Activated gamma-delta T cell treated with Interleukin-2 at 50 U/mL for 16 hours (primary cell): Measurements from ENCODE around the gene CLCN7.
A peak's percentile ranks its signal among the peaks of the same experiment; 100 is the strongest.

ENCODE experiments used
- DNase-seq: peaks from one replicate; pipeline ENCODE4 v3.0.0-alpha.2; 2020

The CLCN7 gene

GRCh38 chr16:1474796-1475551, at the start of gene CLCN7:
Gene CLCN7, minus strand, starts transcription at chr16:1475028. Its CDS starts 54 bp downstream, at chr16:1474974.
- peak; percentile 84 for DNase-seq

GRCh38 chr16:1524366-1524765, 49.5 kb upstream of the CLCN7 start:
- no peak for DNase-seq

DNA sequence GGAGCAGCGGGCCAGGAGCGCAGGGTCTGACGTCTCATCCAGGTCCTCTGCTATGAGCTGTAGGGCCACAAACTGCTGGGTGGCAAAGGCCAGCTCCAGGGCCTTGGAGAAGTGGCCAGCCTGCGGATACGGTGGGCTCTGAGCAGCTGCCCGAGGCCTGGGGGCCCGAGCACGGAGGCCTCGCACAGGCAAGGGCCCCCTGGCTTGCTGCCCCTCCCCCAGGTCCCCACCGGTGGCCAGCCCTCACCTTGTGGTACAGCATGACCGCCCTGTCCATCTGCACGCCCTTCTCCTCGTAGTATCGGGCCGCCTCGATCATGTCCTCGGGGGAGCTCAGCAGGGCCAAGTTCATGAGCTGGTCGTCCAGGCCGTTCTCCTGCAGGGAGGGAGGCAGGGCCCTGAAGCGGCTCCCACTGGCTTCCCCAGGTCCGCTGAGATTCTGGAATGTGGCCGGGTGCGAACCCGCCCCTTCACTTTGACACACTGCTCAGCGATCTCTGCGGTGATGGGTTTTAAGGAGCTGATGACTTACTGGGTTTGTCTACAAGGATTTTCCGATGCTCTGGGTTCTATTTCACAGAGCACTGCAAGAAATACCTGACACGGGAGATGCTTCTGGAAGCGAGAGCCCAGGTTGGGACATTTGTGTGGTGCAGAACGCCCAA, 48.9 kb upstream of the CLCN7 start:
- DNase-seq = no peak

DNA sequence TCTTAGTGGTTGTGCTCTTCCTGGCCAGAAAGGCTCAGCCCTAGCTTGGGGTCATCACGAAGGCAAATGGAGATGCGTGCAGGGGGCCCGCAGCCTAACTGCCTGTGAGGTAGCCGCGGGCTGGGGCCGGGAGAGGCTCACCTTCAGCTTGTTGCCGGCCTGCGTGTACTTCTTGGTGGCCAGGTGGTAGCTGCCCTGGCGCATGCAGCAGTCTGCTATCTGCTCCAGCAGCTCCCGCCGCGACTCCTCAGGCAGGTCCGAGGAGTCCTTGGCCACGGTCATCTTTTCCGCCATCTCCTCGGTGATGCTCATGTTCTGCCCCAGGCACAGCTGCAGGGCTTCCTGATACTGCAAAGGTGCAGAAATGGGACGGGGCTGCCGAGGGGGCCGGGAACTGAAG, 45.6 kb upstream of the CLCN7 start:
- no peak for DNase-seq

DNA sequence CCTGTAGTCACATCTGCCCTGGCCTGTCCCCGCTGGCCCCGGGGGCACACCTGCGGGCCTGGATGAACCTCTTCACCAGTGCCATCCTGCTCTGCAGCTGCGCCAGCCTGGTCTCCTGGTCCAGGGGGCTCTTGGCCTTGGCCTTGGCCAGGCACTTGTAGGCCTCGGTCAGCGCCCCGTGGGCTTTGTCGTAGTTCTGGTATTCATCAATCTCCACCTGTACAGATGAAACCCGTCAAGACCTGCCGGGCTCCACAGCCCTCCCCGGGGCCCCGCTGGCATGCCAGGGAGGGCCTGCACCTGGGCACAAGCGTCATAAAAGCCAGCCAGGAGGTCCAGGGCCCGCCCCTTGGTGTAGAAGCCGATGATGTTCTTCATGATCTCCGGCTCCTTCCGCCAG, 45.0 kb upstream of the CLCN7 start:
- no peak for DNase-seq

DNA sequence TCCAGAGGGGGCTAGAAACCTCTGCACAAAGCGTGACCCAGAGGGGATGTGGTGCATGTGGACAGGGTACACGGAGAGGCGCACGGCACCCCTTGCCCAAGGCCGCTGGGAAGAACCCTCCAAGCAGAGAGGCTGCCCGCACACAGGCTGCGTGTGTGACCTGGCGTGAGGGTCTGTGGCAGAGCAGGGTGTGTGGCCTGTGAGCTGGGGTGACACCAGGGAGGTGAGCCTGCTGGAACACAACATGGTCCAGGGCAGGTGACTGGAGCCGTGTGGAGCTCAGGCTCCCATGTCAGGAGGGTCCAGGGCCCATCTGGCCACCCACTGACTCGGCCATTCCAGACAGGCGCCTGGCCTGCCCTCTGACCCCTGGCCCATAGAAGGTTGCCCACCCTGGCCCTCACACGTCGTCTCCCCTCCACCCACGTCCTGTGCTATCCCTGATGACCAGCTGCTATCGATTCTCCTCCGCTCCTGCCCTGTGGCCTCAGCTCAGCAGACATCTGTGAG, 43.9 kb upstream of the CLCN7 start:
- DNase-seq = no peak

DNA sequence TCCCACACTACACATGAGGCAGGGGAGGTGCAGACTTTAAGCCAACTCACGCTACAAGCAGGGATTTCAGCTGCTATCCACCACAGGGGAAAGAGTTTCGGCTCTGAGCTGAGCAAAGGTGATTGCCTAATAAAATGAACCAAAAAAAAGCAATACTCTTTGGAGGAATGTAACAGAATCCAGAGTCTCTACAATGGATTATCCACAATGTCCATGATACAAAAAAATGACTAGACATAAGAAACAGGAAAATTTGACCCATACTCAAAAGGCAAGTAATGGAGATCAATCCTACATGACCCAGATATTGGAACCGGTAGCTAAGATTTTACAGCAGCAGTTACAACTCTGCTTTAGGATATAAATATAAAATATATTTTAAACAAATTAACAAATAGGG, 39.7 kb upstream of the CLCN7 start:
- DNase-seq = no peak

DNA sequence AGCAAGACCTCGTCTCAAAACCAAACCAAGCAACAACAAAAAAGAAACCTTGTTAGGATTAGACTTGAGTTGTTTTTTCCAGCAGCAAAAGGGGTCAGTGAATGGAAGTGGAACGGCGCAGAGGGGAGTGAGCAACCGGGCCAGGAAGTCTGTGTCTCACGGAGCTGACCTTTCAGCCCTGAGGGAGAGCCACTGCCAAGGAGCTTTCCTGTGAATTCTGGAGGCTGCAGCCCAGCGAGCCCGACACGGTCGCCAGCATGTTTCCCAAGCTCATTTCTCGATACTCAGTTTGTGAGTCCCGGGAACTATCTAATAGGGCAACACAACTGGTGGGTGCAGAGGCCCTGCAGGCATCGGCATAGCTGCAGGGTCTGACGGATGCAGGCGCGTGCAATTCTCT, 37.9 kb upstream of the CLCN7 start:
- DNase-seq = no peak

- no peak for DNase-seq
These were observed 37.1 kb upstream of the CLCN7 start for GRCh38 chr16:1511662-1512569.

GRCh38 chr16:1510941-1511351, 36.1 kb upstream of the CLCN7 start:
- DNase-seq = no peak

DNA sequence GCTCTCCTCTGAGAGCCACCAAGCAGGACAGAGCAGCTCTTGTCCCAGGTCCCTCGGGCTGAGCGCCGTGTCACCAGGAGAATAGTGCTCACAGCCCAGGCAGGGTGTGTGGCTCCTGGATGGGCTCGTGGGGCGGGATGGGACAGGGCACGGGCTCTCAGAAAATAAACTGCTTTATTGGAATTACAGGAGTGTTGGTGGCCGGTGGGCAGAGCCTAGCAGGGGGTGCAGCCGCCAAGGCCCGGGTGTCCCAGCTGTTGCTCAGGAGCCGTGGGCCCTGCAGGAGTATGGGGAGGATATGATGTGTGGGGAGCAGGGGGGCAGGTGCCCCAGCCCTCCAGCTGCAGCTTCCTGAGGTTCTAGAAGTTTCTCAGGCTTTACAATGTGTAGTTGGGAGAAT, 35.4 kb upstream of the CLCN7 start:
- DNase-seq = no peak

DNA sequence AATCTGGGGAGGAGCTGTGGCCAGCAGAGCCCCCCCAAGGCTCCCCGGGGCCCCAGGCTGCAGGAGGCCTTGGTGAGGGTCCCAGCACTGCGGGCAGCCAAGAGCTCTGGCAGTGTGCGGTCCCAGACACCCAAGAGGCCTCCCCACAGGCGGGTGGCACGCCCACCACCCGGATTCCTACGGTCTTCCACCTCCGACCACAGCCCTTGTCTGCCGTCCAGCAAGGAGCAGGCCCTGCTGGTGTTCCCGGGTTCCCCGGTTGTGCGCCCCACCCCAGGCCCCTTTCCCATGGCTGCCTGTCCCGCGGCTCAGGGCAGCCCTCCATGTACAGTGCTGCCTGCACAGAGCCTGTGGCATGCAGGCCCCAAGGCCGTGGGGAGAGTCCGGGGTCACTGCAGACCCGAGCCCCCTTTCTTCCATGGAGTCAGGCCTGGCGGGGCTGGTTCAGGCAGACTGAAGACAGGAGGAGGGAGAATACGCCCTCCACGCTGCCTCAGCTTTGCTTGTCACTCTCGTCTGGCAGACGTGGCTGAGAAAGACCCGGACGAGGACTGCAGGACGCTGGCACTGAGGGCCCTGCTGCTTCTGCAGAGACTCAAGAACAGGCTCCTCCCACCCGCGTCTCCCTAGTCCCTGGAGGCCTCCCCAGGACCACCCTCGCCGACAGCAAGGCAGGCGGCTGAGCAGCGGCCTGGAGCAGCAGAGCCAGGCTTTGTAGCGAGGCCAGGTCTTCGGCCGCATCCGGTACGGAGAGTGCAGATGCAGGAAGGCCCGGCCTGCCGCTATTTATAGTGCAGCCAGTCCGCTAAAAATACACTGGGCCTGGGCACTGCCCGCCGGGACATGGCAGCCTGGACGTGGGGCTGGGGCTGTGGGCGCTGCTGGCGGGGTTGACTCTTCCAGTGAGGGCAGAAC, 34.7 kb upstream of the CLCN7 start:
- DNase-seq = no peak

- no peak for DNase-seq
These were observed 33.8 kb upstream of the CLCN7 start for GRCh38 chr16:1508494-1509187.

GRCh38 chr16:1506494-1507213, 31.8 kb upstream of the CLCN7 start:
- DNase-seq = no peak

DNA sequence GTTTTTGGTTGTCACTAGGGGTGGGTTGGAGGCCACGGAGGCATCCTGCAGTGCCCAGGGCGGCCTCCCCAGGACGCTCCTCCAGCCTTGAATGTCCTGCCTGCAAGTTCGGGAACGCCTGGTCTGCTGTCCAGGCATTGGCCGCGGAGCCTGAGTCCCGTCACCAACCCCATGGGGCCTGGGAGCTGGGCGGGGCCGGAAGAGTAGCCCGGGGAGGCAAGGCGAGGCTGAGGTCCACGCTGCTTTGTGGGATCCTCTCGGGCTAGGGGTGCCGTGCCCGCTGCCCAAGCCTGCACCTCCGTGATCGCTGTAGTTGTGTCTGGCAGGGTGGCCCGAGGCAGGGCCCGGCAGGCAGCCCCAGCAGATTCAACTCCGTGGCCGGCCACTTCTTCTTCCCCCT, 31.1 kb upstream of the CLCN7 start:
- DNase-seq = no peak

DNA sequence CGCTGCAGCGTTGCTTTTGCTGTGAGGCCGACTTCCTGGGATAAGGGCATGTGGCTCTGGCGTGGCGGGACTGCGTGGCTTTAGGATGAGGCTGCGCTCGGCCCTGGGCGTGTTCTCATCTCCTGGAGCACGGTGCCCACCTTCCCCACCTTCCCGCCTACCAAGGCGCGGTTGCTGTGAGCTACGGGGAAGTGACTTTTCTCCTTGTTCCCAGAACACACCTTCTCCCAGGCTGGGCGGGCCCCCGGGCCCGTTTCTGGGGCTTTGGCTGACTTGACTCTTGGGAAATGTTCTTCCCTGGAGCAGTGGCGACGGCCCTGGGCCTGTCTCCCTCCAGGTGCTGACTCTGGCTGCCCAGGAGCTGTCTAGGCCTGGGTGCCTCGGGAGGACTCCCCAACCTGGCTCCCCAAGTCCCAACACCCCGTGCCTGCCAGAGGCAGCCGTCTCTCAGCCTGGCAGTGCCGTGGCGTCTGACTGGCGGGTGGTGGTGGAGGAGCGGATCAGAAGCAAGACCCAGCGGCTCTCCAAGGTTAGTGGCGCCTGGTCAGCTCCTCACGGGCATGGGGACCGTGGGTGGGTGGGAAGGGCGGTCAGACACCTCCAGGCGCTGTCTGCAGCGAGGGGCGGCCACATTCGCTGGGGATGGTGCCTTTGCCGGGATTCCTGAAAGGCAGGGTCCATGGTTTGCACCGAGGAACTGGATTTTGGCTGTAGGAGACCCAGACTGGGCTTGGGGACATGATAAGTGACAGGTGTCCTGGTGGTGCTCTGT, 30.4 kb upstream of the CLCN7 start:
- no peak for DNase-seq

- no peak for DNase-seq
These were observed 28.5 kb upstream of the CLCN7 start for GRCh38 chr16:1503110-1503955.

DNA sequence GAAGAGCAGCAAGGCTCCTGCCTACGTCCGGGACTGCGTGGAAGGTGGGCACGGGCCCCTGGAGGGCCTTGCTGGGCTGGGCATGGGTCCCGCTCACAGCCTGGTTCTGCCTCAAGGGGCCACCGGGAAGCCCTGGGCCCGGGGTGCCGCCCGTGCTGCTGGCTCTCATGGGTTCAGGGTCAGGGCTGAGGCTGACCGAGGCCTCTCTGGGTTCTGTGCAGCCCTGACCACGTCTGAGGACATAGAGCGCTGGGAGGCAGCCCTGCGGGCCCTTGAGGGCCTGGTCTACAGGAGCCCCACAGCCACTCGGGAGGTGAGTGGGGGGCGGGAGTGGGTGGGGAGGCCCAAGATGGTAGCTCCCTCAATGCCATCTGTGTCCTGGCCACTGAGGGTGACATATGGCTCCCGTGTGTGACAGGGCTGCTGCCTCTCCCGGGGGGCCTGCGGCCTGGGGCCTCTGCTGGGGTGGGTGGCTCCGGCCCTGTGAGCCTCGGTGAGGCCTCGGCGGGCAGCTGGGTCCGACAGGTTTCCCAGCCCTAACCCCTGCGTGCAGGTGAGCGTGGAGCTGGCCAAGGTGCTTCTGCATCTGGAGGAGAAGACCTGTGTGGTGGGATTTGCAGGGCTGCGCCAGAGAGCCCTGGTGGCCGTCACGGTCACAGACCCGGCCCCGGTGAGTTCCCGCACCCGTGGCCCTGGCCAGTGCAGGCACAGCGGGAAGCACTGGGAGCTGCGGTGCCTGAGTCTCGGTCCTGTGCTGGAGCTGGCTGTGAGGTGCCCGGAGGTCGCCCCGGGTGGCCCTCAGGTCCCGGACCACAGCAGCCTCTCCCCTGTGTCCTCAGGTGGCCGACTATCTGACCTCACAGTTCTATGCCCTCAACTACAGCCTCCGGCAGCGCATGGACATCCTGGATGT, 27.5 kb upstream of the CLCN7 start:
- DNase-seq = no peak
